Lower lobe of right lung (tissue), 2 donors: ENCODE results near the gene CDC42EP1. TPM values are rescaled to one million over a fixed set of nuclear protein-coding genes. Genes with fewer than 3 reads are reported as not detected.

ENCODE experiments used
- ATAC-seq, 2 donors: fragments of 200-7000 bp; cut with Tn5 transposase; one replicate each; pipeline ENCODE4 v1.9.1; 2020 to 2022; ENCODE audit warnings: mild to moderate bottlenecking in 2 of 2, moderate library complexity in 2 of 2
- DNase-seq: peaks from one replicate; pipeline ENCODE4 v3.0.0-alpha.2; 2020
- H3K27ac ChIP-seq: fragments of 200-600 bp; one replicate; pipeline ENCODE4 v1.8.0; 2022
- H3K27me3 ChIP-seq: fragments of 200-600 bp; one replicate; pipeline ENCODE4 v1.8.0; 2022; ENCODE audit warnings: low read depth
- H3K36me3 ChIP-seq: fragments of 200-600 bp; one replicate; pipeline ENCODE4 v1.8.0; 2022; ENCODE audit warnings: mild to moderate bottlenecking
- H3K4me1 ChIP-seq: fragments of 200-600 bp; one replicate; pipeline ENCODE4 v1.8.0; 2022
- H3K4me3 ChIP-seq: fragments of 200-600 bp; one replicate; pipeline ENCODE4 v1.8.0; 2022; ENCODE audit warnings: mild to moderate bottlenecking
- H3K9me3 ChIP-seq: fragments of 200-600 bp; one replicate; pipeline ENCODE4 v1.8.0; 2022
- CTCF ChIP-seq: fragments of 200-600 bp; IDR thresholded peaks from one replicate; pipeline ENCODE4 v1.8.0; 2022; ENCODE audit warnings: antibody characterized with exemption, mild to moderate bottlenecking
- intact Hi-C: fragments of 100-400 bp; cut with DNase I; formaldehyde crosslinking; loops from one replicate; pipeline ENCODE4 v1.11.0; 2022
- long read RNA-seq: library from polyadenylated mRNA; unstranded; transcript quantifications from one replicate; pipeline ENCODE4 v2.0.0, GENCODE V29; 2021
- total RNA-seq: library from RNA; stranded (reverse); fragmentation: NEBNext Ultra II Directional; extraction: Animal tissue kit (Norgen Biotek cat#: 25700); gene quantifications from one replicate; pipeline ENCODE4 v1.2.1, GENCODE V29; 2021
- donor health status: DM: no; HTN: yes; CAD: no; lungs with severe emphysema.

Gene CDC42EP1, protein sequence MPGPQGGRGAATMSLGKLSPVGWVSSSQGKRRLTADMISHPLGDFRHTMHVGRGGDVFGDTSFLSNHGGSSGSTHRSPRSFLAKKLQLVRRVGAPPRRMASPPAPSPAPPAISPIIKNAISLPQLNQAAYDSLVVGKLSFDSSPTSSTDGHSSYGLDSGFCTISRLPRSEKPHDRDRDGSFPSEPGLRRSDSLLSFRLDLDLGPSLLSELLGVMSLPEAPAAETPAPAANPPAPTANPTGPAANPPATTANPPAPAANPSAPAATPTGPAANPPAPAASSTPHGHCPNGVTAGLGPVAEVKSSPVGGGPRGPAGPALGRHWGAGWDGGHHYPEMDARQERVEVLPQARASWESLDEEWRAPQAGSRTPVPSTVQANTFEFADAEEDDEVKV
- total RNA-seq, result 46.0 TPM
- long read RNA-seq, transcript CDC42EP1-201 (3 exons, 2,181 nt), result major isoform, 18 of 65 reads
- long read RNA-seq, partial matches to known transcripts, result 43 of 65 reads
- long read RNA-seq, other reads (novel, unspliced or antisense), result 4 of 65 reads

- DNase-seq (peak; percentile 73), ATAC-seq (peak; percentile 67 to 74)
- peak within 1 kb of the TSS; percentile 81 for H3K4me3 ChIP-seq
- TF ChIP-seq CTCF, result no peak
- H3K27ac ChIP-seq, result peak within 1 kb of the TSS; percentile 96
- intact Hi-C loops, result no loop called here
- no peaks in the 10 kb centered on the region for H3K36me3 ChIP-seq
- no peaks in the 10 kb centered on the region for H3K9me3 ChIP-seq
- H3K4me1 ChIP-seq, result peaks cover 71% of the 10 kb centered on the region
- H3K27me3 ChIP-seq, result peaks cover 10% of the 10 kb centered on the region
These were observed at the start of gene CDC42EP1 for GRCh38 chr22:37559901-37560607. Gene CDC42EP1, plus strand, starts transcription at chr22:37560480. Its CDS starts 5,870 bp downstream, at chr22:37566350.

DNA sequence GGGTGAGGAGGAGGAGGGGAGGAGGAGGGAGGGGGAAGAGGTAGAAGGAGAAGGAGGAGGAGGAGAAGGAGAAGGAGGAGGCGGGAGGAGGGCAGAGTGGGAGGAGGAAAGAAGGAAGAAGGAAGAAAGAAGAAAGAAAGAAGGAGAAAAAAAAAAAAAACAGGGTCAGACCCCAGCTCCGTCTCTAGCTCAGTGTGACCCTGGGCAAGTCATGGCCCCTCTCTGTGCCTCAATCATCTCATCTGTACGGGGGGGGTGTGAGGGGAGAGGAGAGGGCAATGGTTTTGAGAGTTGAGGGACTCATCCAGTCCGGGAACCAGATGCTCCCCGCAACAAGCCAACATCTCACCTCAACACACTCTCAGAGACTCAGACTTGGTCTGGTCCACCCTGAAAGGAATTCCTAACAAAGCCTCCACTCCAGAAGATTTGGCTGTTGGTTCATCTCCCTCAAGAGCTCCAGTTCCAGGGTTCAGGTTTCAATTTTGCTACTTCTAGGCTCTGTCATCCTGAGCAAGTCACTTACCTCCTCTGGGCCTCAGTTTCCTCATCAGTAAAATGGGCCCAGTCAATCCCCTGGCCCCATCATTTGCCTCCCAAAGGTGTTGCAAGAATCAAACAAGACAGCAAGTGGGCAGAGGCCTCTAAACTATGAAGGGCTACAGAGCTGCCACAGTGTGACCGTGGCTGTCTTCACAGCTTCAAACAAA is 48.7 kb upstream of the CDC42EP1 start:
- intact Hi-C loops, result no loop called here
- no peak for TF ChIP-seq CTCF
- H3K27me3 ChIP-seq, result no peaks in the 10 kb centered on the region
- no peak overlapping the region for H3K27ac ChIP-seq
- no peaks in the 10 kb centered on the region for H3K9me3 ChIP-seq
- H3K4me1 ChIP-seq, result peaks cover 34% of the 10 kb centered on the region
- H3K4me3 ChIP-seq, result no peak overlapping the region
- peaks cover 6% of the 10 kb centered on the region for H3K36me3 ChIP-seq
- ATAC-seq, result no peak
- DNase-seq, result no peak

- Histone ChIP-seq H3K36me3 (no peaks in the 10 kb centered on the region), H3K4me3 (no peak overlapping the region), H3K27me3 (peaks cover 15% of the 10 kb centered on the region), H3K27ac (no peak overlapping the region), H3K9me3 (no peaks in the 10 kb centered on the region), H3K4me1 (peaks cover 18% of the 10 kb centered on the region)
- no peak for DNase-seq
- intact Hi-C loops, result no loop called here
- no peak for ATAC-seq
- no peak for TF ChIP-seq CTCF
These were observed 45.7 kb upstream of the CDC42EP1 start for GRCh38 chr22:37514526-37515051.

DNA sequence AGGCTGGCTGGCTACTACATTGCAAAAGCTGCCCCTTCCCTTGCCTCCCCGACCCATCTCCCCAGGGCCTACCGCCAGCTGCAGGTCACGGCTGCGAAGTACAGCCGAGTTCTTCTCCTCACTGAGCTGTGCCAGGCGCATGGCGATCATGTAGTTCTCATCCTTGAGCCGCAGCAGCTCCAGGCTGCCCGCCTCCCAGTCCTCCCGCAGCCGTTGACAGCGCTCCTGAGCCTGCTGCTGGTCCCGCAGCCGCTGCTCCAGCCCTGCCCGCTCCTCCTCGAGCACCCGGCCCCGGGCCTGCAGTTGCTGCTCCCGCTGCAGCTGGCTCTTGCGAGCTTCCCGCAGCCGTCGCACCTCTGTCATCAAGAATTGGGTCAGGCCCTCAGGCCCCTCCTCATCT is 44.4 kb upstream of the CDC42EP1 start:
- Histone ChIP-seq H3K9me3 (no peaks in the 10 kb centered on the region), H3K4me3 (no peak overlapping the region), H3K27me3 (peaks cover 22% of the 10 kb centered on the region), H3K27ac (no peak overlapping the region), H3K36me3 (no peaks in the 10 kb centered on the region), H3K4me1 (peaks cover 21% of the 10 kb centered on the region)
- intact Hi-C loops, result no loop called here
- no peak for DNase-seq
- TF ChIP-seq CTCF, result no peak
- ATAC-seq, result no peak

DNA sequence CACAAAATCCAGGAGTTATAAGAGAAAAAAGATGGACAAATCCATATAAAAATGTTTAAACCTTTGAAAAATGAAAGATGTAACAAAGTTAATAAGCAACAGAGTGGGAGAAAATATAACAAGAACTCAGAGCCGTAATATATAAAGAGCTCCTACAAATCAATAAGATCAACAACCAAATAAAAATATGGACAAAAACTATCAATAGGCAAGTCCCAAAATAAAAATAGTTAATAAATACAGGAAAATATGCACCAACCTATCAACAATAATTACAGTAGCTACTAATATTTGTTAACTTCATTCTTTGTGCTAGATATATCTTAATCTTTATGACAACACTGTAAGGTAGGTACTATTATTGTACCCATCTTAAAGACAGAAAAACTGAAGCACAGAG is 43.8 kb upstream of the CDC42EP1 start:
- intact Hi-C loops, result no loop called here
- ATAC-seq (no peak), DNase-seq (no peak)
- TF ChIP-seq CTCF, result no peak
- no peak overlapping the region for H3K4me3 ChIP-seq
- H3K36me3 ChIP-seq, result no peaks in the 10 kb centered on the region
- no peak overlapping the region for H3K27ac ChIP-seq
- H3K9me3 ChIP-seq, result no peaks in the 10 kb centered on the region
- H3K27me3 ChIP-seq, result peaks cover 22% of the 10 kb centered on the region
- peaks cover 24% of the 10 kb centered on the region for H3K4me1 ChIP-seq
